Peyer's patch (tissue), 4 donors: ENCODE measurements around the gene MPC2.

Source experiments
- POLR2A ChIP-seq, 2 donors: fragments of 450-650 bp; IDR thresholded peaks; one replicate each; pipeline ENCODE4 v1.5.1; 2017; ENCODE audit warnings: antibody characterized with exemption in 2 of 2, mild to moderate bottlenecking in 2 of 2, moderate library complexity in 2 of 2
- TF ChIP-seq, protein P1 (sequence below), 6 experiments: fragments of 450-650 bp in 4 of 6; fragments of 200-600 bp in 2 of 6; sonication (generic) in 1 of 6; IDR thresholded peaks; one replicate each; pipeline ENCODE4 v1.5.1; 2017 to 2019; ENCODE audit warnings: antibody characterized with exemption in 6 of 6, mild to moderate bottlenecking in 3 of 6, moderate library complexity in 1 of 6

DNA sequence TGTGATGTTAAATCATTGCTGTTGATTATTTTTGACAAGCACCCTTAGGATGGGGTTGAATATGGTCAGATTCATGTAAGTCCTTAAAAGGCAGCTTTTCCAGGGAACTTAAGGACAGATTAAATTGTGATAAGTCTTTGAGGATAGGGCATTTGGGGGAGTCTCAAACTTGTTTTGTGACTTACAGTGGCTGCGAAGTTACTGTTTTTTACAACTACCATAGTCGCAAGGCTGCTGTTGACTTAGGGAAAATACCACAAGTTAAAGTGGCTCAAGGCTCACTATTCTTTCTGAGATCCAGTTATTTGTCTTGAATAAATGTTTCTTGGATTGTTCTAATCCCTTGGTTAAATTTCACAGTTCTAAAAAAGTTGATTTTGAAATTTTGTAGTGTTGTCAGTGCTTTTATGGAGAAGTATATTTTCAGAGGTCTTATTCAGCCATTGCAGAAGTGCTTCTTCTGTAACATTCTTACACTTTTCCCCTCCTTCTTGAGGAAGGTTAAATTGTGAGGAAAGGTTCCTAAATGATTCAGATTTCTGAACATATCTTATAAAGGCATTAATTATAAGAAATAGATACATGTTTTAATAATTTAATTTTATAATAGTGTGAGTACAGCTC lies 47.0 kb upstream of the MPC2 start:
- TF ChIP-seq, protein P1, sequence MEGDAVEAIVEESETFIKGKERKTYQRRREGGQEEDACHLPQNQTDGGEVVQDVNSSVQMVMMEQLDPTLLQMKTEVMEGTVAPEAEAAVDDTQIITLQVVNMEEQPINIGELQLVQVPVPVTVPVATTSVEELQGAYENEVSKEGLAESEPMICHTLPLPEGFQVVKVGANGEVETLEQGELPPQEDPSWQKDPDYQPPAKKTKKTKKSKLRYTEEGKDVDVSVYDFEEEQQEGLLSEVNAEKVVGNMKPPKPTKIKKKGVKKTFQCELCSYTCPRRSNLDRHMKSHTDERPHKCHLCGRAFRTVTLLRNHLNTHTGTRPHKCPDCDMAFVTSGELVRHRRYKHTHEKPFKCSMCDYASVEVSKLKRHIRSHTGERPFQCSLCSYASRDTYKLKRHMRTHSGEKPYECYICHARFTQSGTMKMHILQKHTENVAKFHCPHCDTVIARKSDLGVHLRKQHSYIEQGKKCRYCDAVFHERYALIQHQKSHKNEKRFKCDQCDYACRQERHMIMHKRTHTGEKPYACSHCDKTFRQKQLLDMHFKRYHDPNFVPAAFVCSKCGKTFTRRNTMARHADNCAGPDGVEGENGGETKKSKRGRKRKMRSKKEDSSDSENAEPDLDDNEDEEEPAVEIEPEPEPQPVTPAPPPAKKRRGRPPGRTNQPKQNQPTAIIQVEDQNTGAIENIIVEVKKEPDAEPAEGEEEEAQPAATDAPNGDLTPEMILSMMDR (IDR thresholded peaks at IDR 0.05), result no peak
- TF ChIP-seq POLR2A (IDR thresholded peaks at IDR 0.05), result no peak
